Endothelial cell (in vitro differentiated cells): Measurements from ENCODE around the gene LHFPL3. TPM values are rescaled to one million over a fixed set of nuclear protein-coding genes. Genes with fewer than 3 reads are reported as not detected.

Source experiments
- DNase-seq: peaks from one replicate; pipeline ENCODE4 v3.0.0; 2021; ENCODE audit warnings: low spot score
- H3K27ac Mint-ChIP-seq: one replicate; pipeline ENCODE4 v1.8.0; 2021; ENCODE audit warnings: mixed read lengths, inconsistent platforms; ENCODE audit not compliant: unreplicated experiment
- H3K27me3 Mint-ChIP-seq: one replicate; pipeline ENCODE4 v1.8.0; 2021; ENCODE audit warnings: mild to moderate bottlenecking, moderate library complexity, mixed read lengths, inconsistent platforms; ENCODE audit not compliant: unreplicated experiment
- H3K36me3 Mint-ChIP-seq: one replicate; pipeline ENCODE4 v1.8.0; 2021; ENCODE audit warnings: mild to moderate bottlenecking, low read depth, mixed read lengths, inconsistent platforms; ENCODE audit not compliant: unreplicated experiment
- H3K4me1 Mint-ChIP-seq: one replicate; pipeline ENCODE4 v1.8.0; 2021; ENCODE audit warnings: mild to moderate bottlenecking, mixed read lengths, inconsistent platforms; ENCODE audit not compliant: unreplicated experiment
- H3K4me3 Mint-ChIP-seq: one replicate; pipeline ENCODE4 v1.8.0; 2021; ENCODE audit warnings: mild to moderate bottlenecking, mixed read lengths, inconsistent platforms; ENCODE audit not compliant: unreplicated experiment
- H3K9me3 Mint-ChIP-seq: one replicate; pipeline ENCODE4 v1.8.0; 2021; ENCODE audit warnings: mixed read lengths, inconsistent platforms; ENCODE audit not compliant: unreplicated experiment
- CTCF ChIP-seq: fragments of 200-600 bp; sonication (generic); IDR thresholded peaks from one replicate; pipeline ENCODE4 v1.5.0; 2021; ENCODE audit warnings: antibody characterized with exemption; ENCODE audit not compliant: unreplicated experiment
- total RNA-seq: library from RNA; stranded (reverse); fragmentation: NEBNext Ultra II Directional; extraction: Animal tissue kit (Norgen Biotek cat#: 25700); gene quantifications from one replicate; pipeline ENCODE4 v1.2.1, GENCODE V29; 2021; ENCODE audit not compliant: unreplicated experiment

LHFPL3 gene
- total RNA-seq, 1 donor from 2014 or later, result not detected

GRCh38 chr7:104652865-104653264 lies 324.5 kb downstream of the LHFPL3 start:
- Mint-ChIP-seq H3K4me3 (no peak overlapping the region), H3K36me3 (no peaks in the 10 kb centered on the region), H3K4me1 (no peaks in the 10 kb centered on the region), H3K27me3 (no peaks in the 10 kb centered on the region), H3K27ac (no peak overlapping the region), H3K9me3 (no peaks in the 10 kb centered on the region)
- no peak for DNase-seq
- no peak for TF ChIP-seq CTCF

GRCh38 chr7:104653825-104654401 lies 325.5 kb downstream of the LHFPL3 start:
- no peaks in the 10 kb centered on the region for H3K4me1 Mint-ChIP-seq

GRCh38 chr7:104655592-104655991 lies 327.2 kb downstream of the LHFPL3 start:
- no peak for TF ChIP-seq CTCF
- Mint-ChIP-seq H3K36me3 (no peaks in the 10 kb centered on the region), H3K9me3 (no peaks in the 10 kb centered on the region), H3K27ac (no peak overlapping the region), H3K4me3 (no peak overlapping the region), H3K27me3 (no peaks in the 10 kb centered on the region), H3K4me1 (no peaks in the 10 kb centered on the region)
- no peak for DNase-seq

More at GRCh38 chr7:104653825-104654401, 325.5 kb downstream of the LHFPL3 start:
- Mint-ChIP-seq H3K36me3 (no peaks in the 10 kb centered on the region), H3K4me3 (no peak overlapping the region), H3K27ac (no peak overlapping the region), H3K9me3 (no peaks in the 10 kb centered on the region), H3K27me3 (no peaks in the 10 kb centered on the region)
- no peak for TF ChIP-seq CTCF
- DNase-seq, result no peak

DNA sequence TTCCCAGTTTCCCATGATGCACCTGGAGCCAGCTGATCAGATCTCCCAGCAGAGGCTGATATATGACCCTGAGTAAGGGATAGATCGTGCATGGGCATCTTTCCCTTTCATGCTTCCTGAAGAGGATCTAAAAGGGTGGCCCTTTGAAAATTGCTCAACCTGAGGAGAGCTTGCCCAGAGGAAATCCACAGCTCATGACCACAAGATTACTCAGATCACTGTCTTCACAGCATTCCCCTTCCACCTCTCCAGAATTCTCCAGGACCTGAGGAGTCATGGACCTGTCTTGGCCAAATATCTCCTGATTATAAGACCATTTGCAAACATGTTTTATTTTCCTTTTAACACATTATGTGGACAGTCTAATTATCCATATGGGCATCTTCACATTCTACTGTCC lies 328.1 kb downstream of the LHFPL3 start:
- H3K27ac Mint-ChIP-seq, result no peak overlapping the region
- H3K36me3 Mint-ChIP-seq, result no peaks in the 10 kb centered on the region
- DNase-seq, result no peak
- no peaks in the 10 kb centered on the region for H3K9me3 Mint-ChIP-seq
- no peak overlapping the region for H3K4me3 Mint-ChIP-seq
- no peak for TF ChIP-seq CTCF
- H3K27me3 Mint-ChIP-seq, result no peaks in the 10 kb centered on the region
- no peaks in the 10 kb centered on the region for H3K4me1 Mint-ChIP-seq

DNA sequence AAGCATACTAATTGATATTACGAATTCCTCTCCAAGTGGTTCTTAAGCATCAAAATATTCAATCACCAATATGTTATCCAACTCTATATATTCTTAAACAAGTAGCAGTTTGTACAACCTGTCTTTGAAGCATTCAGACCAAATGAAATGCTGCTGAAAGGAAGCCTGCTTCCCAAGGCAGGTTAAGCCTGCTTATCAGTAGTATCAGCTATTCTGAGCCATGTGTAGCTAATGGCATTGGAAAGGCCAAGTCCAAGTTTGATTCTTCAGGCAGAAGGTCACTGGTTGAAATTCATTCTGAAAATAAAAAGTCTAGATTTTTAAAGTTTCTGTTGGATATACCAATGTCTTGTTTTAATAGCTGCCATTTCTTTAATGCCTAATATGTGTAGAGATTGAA lies 328.7 kb downstream of the LHFPL3 start:
- TF ChIP-seq CTCF, result no peak
- H3K4me3 Mint-ChIP-seq, result no peak overlapping the region
- DNase-seq, result no peak
- H3K27me3 Mint-ChIP-seq, result no peaks in the 10 kb centered on the region
- H3K27ac Mint-ChIP-seq, result no peak overlapping the region
- no peaks in the 10 kb centered on the region for H3K4me1 Mint-ChIP-seq
- H3K36me3 Mint-ChIP-seq, result no peaks in the 10 kb centered on the region
- H3K9me3 Mint-ChIP-seq, result no peaks in the 10 kb centered on the region
